ENCODE results near the gene TMEM117. TPM values are rescaled to one million over a fixed set of nuclear protein-coding genes. Genes with fewer than 3 reads are reported as not detected.

The TMEM117 gene
- total RNA-seq, 2 donors from 2014 or later = 7.3 to 30.8 TPM

- H3K4me1 ChIP-seq (ENCODE audit: control insufficient read depth in 1 of 2, low read depth in 2 of 2) = peaks cover 4 to 17% of the 10 kb centered on the region in 2 donors
- no peaks in the 10 kb centered on the region for H3K36me3 ChIP-seq
- DNase-seq (ENCODE audit: low spot score) = no peak
- H3K27ac ChIP-seq = no peak overlapping the region
- ATAC-seq (ENCODE audit: insufficient number of reproducible peaks, low FRiP score, low read depth) = no peak
- TF ChIP-seq, protein P1, sequence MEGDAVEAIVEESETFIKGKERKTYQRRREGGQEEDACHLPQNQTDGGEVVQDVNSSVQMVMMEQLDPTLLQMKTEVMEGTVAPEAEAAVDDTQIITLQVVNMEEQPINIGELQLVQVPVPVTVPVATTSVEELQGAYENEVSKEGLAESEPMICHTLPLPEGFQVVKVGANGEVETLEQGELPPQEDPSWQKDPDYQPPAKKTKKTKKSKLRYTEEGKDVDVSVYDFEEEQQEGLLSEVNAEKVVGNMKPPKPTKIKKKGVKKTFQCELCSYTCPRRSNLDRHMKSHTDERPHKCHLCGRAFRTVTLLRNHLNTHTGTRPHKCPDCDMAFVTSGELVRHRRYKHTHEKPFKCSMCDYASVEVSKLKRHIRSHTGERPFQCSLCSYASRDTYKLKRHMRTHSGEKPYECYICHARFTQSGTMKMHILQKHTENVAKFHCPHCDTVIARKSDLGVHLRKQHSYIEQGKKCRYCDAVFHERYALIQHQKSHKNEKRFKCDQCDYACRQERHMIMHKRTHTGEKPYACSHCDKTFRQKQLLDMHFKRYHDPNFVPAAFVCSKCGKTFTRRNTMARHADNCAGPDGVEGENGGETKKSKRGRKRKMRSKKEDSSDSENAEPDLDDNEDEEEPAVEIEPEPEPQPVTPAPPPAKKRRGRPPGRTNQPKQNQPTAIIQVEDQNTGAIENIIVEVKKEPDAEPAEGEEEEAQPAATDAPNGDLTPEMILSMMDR (IDR thresholded peaks at IDR 0.05) = no peak
- no peaks in the 10 kb centered on the region for H3K27me3 ChIP-seq (replicated peaks; ENCODE audit: insufficient read depth)
- H3K4me3 ChIP-seq = peak overlapping the region; percentile 19
- H3K9me3 ChIP-seq = no peaks in the 10 kb centered on the region
These were observed 241.0 kb downstream of the TMEM117 start for GRCh38 chr12:44076871-44077270.

GRCh38 chr12:44077294-44077693, 241.4 kb downstream of the TMEM117 start:
- no peaks in the 10 kb centered on the region for H3K27me3 ChIP-seq (replicated peaks; ENCODE audit: insufficient read depth)
- no peak overlapping the region for H3K27ac ChIP-seq
- ATAC-seq (ENCODE audit: insufficient number of reproducible peaks, low FRiP score, low read depth) (no peak), DNase-seq (ENCODE audit: low spot score) (no peak)
- TF ChIP-seq, protein P1 (IDR thresholded peaks at IDR 0.05) = no peak
- no peaks in the 10 kb centered on the region for H3K9me3 ChIP-seq
- no peaks in the 10 kb centered on the region for H3K36me3 ChIP-seq
- peak overlapping the region; percentile 19 for H3K4me3 ChIP-seq
- H3K4me1 ChIP-seq (ENCODE audit: control insufficient read depth in 1 of 2, low read depth in 2 of 2) = peaks cover 4 to 17% of the 10 kb centered on the region in 2 donors

GRCh38 chr12:44078273-44078672, 242.4 kb downstream of the TMEM117 start:
- TF ChIP-seq, protein P1 (IDR thresholded peaks at IDR 0.05) = no peak
- Histone ChIP-seq H3K36me3 (no peaks in the 10 kb centered on the region), H3K27me3 (replicated peaks; ENCODE audit: insufficient read depth) (no peaks in the 10 kb centered on the region), H3K4me3 (no peak overlapping the region), H3K9me3 (no peaks in the 10 kb centered on the region), H3K27ac (no peak overlapping the region), H3K4me1 (ENCODE audit: control insufficient read depth in 1 of 2, low read depth in 2 of 2) (peaks cover 4 to 17% of the 10 kb centered on the region in 2 donors)
- ATAC-seq (ENCODE audit: insufficient number of reproducible peaks, low FRiP score, low read depth) (no peak), DNase-seq (ENCODE audit: low spot score) (no peak)

GRCh38 chr12:44088647-44089046, 252.8 kb downstream of the TMEM117 start:
- H3K27ac ChIP-seq = no peak overlapping the region
- no peak for DNase-seq (ENCODE audit: low spot score)
- TF ChIP-seq, protein P1 (IDR thresholded peaks at IDR 0.05) = no peak
- H3K4me1 ChIP-seq (ENCODE audit: control insufficient read depth in 1 of 2, low read depth in 2 of 2) = peaks cover 0 to 8% of the 10 kb centered on the region in 2 donors
- ATAC-seq (ENCODE audit: insufficient number of reproducible peaks, low FRiP score, low read depth) = no peak
- no peaks in the 10 kb centered on the region for H3K36me3 ChIP-seq
- no peak overlapping the region for H3K4me3 ChIP-seq
- H3K9me3 ChIP-seq = no peaks in the 10 kb centered on the region
- H3K27me3 ChIP-seq (replicated peaks; ENCODE audit: insufficient read depth) = no peaks in the 10 kb centered on the region

GRCh38 chr12:44091948-44092606, 256.2 kb downstream of the TMEM117 start:
- H3K27me3 ChIP-seq (replicated peaks; ENCODE audit: insufficient read depth) = no peaks in the 10 kb centered on the region
- no peaks in the 10 kb centered on the region for H3K36me3 ChIP-seq
- no peaks in the 10 kb centered on the region for H3K9me3 ChIP-seq
- TF ChIP-seq, protein P1 (IDR thresholded peaks at IDR 0.05) = no peak
- H3K27ac ChIP-seq = no peak overlapping the region
- H3K4me1 ChIP-seq (ENCODE audit: control insufficient read depth in 1 of 2, low read depth in 2 of 2) = peaks cover 0 to 8% of the 10 kb centered on the region in 2 donors
- ATAC-seq (ENCODE audit: insufficient number of reproducible peaks, low FRiP score, low read depth) (no peak), DNase-seq (ENCODE audit: low spot score) (no peak)
- no peak overlapping the region for H3K4me3 ChIP-seq
